Measurements from ENCODE around the gene VGF.
A peak's percentile ranks its signal among the peaks of the same experiment; 100 is the strongest.

VGF gene

DNA sequence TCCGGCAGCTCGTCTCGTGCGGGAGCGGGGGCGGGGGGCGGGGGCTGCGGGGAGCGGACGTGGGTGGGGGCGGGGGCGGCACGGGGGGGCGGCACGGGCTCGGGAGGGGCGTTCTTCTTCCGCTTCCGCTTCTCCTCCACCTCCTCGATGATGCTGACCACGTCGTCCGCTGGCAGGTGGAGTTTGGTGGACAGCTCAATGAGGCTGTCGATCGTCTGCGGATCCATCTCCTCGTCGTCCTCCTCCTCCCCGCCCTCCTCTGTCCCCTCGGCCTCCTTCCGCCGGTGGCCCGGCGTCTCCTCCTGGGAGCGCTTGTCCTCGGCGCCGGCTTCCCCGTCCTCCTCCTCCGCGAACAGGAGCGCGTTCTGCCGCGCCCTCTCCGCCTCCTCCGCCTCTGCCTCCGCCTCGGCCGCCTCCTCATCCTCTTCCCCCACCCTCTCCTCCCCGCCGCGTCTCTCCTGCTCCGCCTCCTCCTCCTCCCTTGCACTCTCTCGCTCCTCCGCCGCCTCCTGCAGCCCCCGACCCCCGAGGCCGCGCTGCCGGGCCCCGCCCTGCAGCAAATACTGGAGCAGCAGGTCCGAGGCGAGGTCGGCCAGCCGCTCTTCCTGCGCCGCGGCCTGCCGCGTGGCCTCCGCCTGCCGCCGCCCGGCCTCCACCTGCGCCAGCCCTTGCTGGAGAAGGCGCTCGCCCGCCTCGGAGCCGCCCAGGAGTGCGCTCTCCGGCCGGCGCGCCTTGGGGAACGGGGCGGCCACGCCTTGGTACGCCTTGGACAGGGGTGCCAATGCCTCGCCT is 1.9 kb downstream of the VGF start:
- H3K18ac ChIP-seq (ENCODE audit: low read length) = no peak overlapping the region
- peak overlapping the region; percentile 65 for H4K91ac ChIP-seq (ENCODE audit: low read depth, low read length)
- no CpG with 5 or more reads among the region's 92 CpGs for WGBS (ENCODE audit: extremely low coverage, insufficient coverage, insufficient read length)
- H2BK5ac ChIP-seq (ENCODE audit: low read depth, low read length, poor library complexity) = no peak overlapping the region
- peaks cover 51 to 68% of the 10 kb centered on the region in 2 experiments for H3K4me1 ChIP-seq (ENCODE audit: control insufficient read depth in 1 of 2, insufficient read depth in 2 of 2, low read length in 2 of 2)
- H3K79me2 ChIP-seq (ENCODE audit: control insufficient read depth, insufficient read depth, low read length, poor library complexity) = no peaks in the 10 kb centered on the region
- no peak overlapping the region for H2BK120ac ChIP-seq (ENCODE audit: insufficient read depth, low read length, poor library complexity)
- peak overlapping the region; percentile 90 for H3K27ac ChIP-seq (ENCODE audit: low read depth, low read length)
- H2BK12ac ChIP-seq (ENCODE audit: low read length) = no peak overlapping the region
- H3K36me3 ChIP-seq (ENCODE audit: control insufficient read depth in 1 of 2, insufficient read depth in 2 of 2, low read length in 2 of 2) = peaks cover 14% of the 10 kb centered on the region in 2 experiments
- peak; percentile 22 to 41 for DNase-seq
- peaks cover 14% of the 10 kb centered on the region for H3K79me1 ChIP-seq (ENCODE audit: low read length)
- no peak overlapping the region for H4K12ac ChIP-seq (ENCODE audit: low read depth, low read length)
- no peaks in the 10 kb centered on the region for H3K9me3 ChIP-seq (ENCODE audit: insufficient read depth, low read depth, low read length)
- no peak overlapping the region for H3K23ac ChIP-seq (ENCODE audit: low read length)
- no peak overlapping the region for H4K8ac ChIP-seq (ENCODE audit: low read depth, low read length)
- no peak overlapping the region for H2AK5ac ChIP-seq (ENCODE audit: low read length)
- peaks cover 9% of the 10 kb centered on the region for H3K27me3 ChIP-seq (ENCODE audit: insufficient read depth, low read length)
- no peak overlapping the region for H3K14ac ChIP-seq (ENCODE audit: low read length)
- H3K4me3 ChIP-seq (ENCODE audit: low read depth, low read length) = peak overlapping the region; percentile 65
- H2AFZ ChIP-seq (ENCODE audit: insufficient read depth, low read length, poor library complexity) = no peak overlapping the region
- no peak overlapping the region for H3K4ac ChIP-seq (ENCODE audit: low read depth, low read length)
- no peak overlapping the region for H3K9ac ChIP-seq (ENCODE audit: low read length)
- H3K4me2 ChIP-seq (ENCODE audit: low read length) = peak overlapping the region; percentile 90

DNA sequence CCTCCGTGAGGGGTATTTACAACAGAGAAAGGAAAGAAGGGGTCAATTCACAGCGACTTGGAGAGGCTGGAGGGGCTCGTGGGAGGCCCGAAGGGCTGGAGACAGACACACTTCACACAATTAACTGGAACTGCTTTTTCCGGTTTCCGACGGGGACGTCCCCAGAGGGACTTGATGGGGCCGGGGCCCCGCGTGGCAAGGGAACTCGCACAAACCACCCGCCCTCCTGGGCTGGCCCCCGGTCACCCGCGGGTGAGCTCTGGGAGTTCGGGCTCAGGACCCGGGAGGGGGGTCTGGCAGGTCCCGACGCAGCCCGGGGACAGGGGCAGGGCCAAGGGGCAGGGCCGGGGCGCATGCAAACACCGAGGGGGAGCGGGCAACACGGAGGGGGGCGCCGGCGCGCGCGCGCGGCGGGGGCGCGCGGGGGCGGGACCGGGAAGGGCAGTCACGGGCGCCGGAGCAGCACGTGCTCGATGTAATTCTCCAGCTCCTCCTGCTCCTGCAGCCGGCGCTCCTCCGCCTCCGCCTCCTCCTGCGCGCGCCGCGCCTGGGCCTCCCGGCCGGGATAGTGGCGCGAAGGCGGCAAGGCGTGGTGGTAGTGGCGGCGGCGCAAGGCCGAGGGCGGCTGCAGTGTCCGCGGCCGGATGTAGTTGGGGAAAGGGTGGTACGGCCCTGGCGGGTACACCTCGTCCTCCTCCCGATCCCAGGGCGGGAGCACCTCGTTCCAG is 2.7 kb downstream of the VGF start:
- H3K36me3 ChIP-seq (ENCODE audit: control insufficient read depth in 1 of 2, insufficient read depth in 2 of 2, low read length in 2 of 2) = peaks cover 15 to 19% of the 10 kb centered on the region in 2 experiments
- DNase-seq = peak; percentile 57 to 70
- H3K4ac ChIP-seq (ENCODE audit: low read depth, low read length) = peak overlapping the region; percentile 16
- peaks cover 9% of the 10 kb centered on the region for H3K27me3 ChIP-seq (ENCODE audit: insufficient read depth, low read length)
- peak overlapping the region; percentile 65 for H4K91ac ChIP-seq (ENCODE audit: low read depth, low read length)
- peaks cover 51 to 65% of the 10 kb centered on the region in 2 experiments for H3K4me1 ChIP-seq (ENCODE audit: control insufficient read depth in 1 of 2, insufficient read depth in 2 of 2, low read length in 2 of 2)
- peak overlapping the region; percentile 90 for H3K4me2 ChIP-seq (ENCODE audit: low read length)
- H3K9me3 ChIP-seq (ENCODE audit: insufficient read depth, low read depth, low read length) = no peaks in the 10 kb centered on the region
- WGBS (ENCODE audit: extremely low coverage, insufficient coverage, insufficient read length) = no CpG with 5 or more reads among the region's 74 CpGs
- H3K14ac ChIP-seq (ENCODE audit: low read length) = peak overlapping the region; percentile 76
- H2BK5ac ChIP-seq (ENCODE audit: low read depth, low read length, poor library complexity) = peak overlapping the region; percentile 70
- H3K27ac ChIP-seq (ENCODE audit: low read depth, low read length) = peak overlapping the region; percentile 90
- H2AFZ ChIP-seq (ENCODE audit: insufficient read depth, low read length, poor library complexity) = peak overlapping the region; percentile 57
- H4K8ac ChIP-seq (ENCODE audit: low read depth, low read length) = peak overlapping the region; percentile 79
- peak overlapping the region; percentile 19 for H3K9ac ChIP-seq (ENCODE audit: low read length)
- H3K23ac ChIP-seq (ENCODE audit: low read length) = no peak overlapping the region
- peak overlapping the region; percentile 66 for H3K18ac ChIP-seq (ENCODE audit: low read length)
- H3K4me3 ChIP-seq (ENCODE audit: low read depth, low read length) = peak overlapping the region; percentile 71
- H3K79me2 ChIP-seq (ENCODE audit: control insufficient read depth, insufficient read depth, low read length, poor library complexity) = no peaks in the 10 kb centered on the region
- H2AK5ac ChIP-seq (ENCODE audit: low read length) = no peak overlapping the region
- peaks cover 14% of the 10 kb centered on the region for H3K79me1 ChIP-seq (ENCODE audit: low read length)
- H4K12ac ChIP-seq (ENCODE audit: low read depth, low read length) = no peak overlapping the region
- H2BK12ac ChIP-seq (ENCODE audit: low read length) = no peak overlapping the region
- H2BK120ac ChIP-seq (ENCODE audit: insufficient read depth, low read length, poor library complexity) = peak overlapping the region; percentile 34

DNA sequence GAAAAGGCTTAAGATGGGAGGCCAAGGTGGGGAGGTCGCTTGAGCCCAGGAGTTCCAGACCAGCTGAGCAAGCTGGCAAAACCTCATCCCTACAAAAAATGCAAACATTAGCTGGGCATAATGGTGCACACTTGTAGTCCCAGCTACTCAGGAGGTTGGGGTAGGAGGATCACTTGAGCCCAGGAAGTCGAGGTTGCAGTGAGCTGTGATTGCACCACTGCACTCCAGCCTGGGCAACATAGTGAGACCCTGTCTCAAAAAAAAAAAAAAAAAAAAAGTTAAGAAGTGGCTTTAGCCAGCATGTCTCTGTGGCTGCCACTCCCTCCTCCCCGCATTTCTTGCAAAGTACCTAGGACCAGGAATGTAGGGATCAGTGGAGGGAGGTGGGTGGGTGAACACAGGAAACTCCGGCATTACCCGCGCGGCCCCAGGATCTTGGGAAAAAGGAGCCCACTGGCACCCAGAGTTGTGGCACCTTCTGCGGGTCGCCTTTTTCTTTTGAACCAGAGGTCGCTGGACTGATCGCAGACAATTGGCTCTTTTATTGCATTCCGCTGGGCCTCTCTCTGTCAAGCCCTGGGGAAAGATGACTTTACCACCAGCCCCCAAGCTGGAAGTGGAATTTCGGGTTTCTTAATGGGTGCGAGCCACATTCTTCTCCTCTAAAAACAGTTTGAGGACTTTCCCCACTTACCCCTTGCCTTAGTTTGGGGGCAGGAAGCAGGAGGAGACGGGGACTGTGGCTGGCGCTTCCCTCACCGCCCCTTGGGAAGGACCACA is 3.5 kb downstream of the VGF start:
- H3K4me3 ChIP-seq (ENCODE audit: low read depth, low read length) = no peak overlapping the region
- peak overlapping the region; percentile 9 for H3K18ac ChIP-seq (ENCODE audit: low read length)
- H4K8ac ChIP-seq (ENCODE audit: low read depth, low read length) = peak overlapping the region; percentile 30
- H3K27ac ChIP-seq (ENCODE audit: low read depth, low read length) = peak overlapping the region; percentile 90
- DNase-seq = peak; percentile 21 to 57
- no peaks in the 10 kb centered on the region for H3K79me2 ChIP-seq (ENCODE audit: control insufficient read depth, insufficient read depth, low read length, poor library complexity)
- no peak overlapping the region for H2AFZ ChIP-seq (ENCODE audit: insufficient read depth, low read length, poor library complexity)
- H3K4me2 ChIP-seq (ENCODE audit: low read length) = peak overlapping the region; percentile 90
- peaks cover 14% of the 10 kb centered on the region for H3K79me1 ChIP-seq (ENCODE audit: low read length)
- no peak overlapping the region for H3K14ac ChIP-seq (ENCODE audit: low read length)
- no peak overlapping the region for H4K12ac ChIP-seq (ENCODE audit: low read depth, low read length)
- no peak overlapping the region for H3K4ac ChIP-seq (ENCODE audit: low read depth, low read length)
- peak overlapping the region; percentile 27 for H2BK120ac ChIP-seq (ENCODE audit: insufficient read depth, low read length, poor library complexity)
- no peaks in the 10 kb centered on the region for H3K9me3 ChIP-seq (ENCODE audit: insufficient read depth, low read depth, low read length)
- no peak overlapping the region for H2AK5ac ChIP-seq (ENCODE audit: low read length)
- no CpG with 5 or more reads among the region's 17 CpGs for WGBS (ENCODE audit: extremely low coverage, insufficient coverage, insufficient read length)
- H3K27me3 ChIP-seq (ENCODE audit: insufficient read depth, low read length) = peaks cover 7% of the 10 kb centered on the region
- H4K91ac ChIP-seq (ENCODE audit: low read depth, low read length) = peak overlapping the region; percentile 53
- no peak overlapping the region for H3K23ac ChIP-seq (ENCODE audit: low read length)
- H3K9ac ChIP-seq (ENCODE audit: low read length) = no peak overlapping the region
- peak overlapping the region; percentile 37 for H2BK12ac ChIP-seq (ENCODE audit: low read length)
- H3K4me1 ChIP-seq (ENCODE audit: control insufficient read depth in 1 of 2, insufficient read depth in 2 of 2, low read length in 2 of 2) = peaks cover 54 to 68% of the 10 kb centered on the region in 2 experiments
- H2BK5ac ChIP-seq (ENCODE audit: low read depth, low read length, poor library complexity) = peak overlapping the region; percentile 54
- H3K36me3 ChIP-seq (ENCODE audit: control insufficient read depth in 1 of 2, insufficient read depth in 2 of 2, low read length in 2 of 2) = peaks cover 15 to 19% of the 10 kb centered on the region in 2 experiments

DNA sequence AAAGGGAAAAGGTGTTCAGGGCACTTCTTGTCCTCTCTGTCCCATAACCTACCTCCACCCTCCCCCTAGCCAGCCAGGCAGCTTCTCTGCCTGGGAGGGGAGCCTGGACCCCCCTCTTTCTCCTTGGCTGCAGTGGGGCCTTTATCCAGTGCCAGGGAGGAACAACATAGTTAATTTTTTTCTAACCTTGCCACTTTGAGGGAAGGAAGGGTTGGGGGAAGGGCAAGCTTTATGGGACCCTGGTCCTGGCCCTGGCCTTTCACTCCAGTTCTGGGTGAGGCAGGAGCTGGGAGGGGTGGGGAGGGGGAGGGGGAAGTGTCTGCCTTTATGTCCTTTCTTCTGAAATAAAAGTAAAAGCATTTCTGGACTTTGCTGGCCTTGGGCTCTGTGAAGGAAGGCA is 4.5 kb downstream of the VGF start:
- peak overlapping the region; percentile 18 for H2BK5ac ChIP-seq (ENCODE audit: low read depth, low read length, poor library complexity)
- no peak overlapping the region for H3K4me3 ChIP-seq (ENCODE audit: low read depth, low read length)
- peaks cover 56 to 71% of the 10 kb centered on the region in 2 experiments for H3K4me1 ChIP-seq (ENCODE audit: control insufficient read depth in 1 of 2, insufficient read depth in 2 of 2, low read length in 2 of 2)
- H3K27ac ChIP-seq (ENCODE audit: low read depth, low read length) = peak overlapping the region; percentile 90
- H3K9me3 ChIP-seq (ENCODE audit: insufficient read depth, low read depth, low read length) = no peaks in the 10 kb centered on the region
- no peak for DNase-seq
- no peak overlapping the region for H2AFZ ChIP-seq (ENCODE audit: insufficient read depth, low read length, poor library complexity)
- no peak overlapping the region for H2AK5ac ChIP-seq (ENCODE audit: low read length)
- H2BK12ac ChIP-seq (ENCODE audit: low read length) = peak overlapping the region; percentile 20
- no peak overlapping the region for H4K12ac ChIP-seq (ENCODE audit: low read depth, low read length)
- no peak overlapping the region for H4K8ac ChIP-seq (ENCODE audit: low read depth, low read length)
- H3K79me2 ChIP-seq (ENCODE audit: control insufficient read depth, insufficient read depth, low read length, poor library complexity) = no peaks in the 10 kb centered on the region
- H3K36me3 ChIP-seq (ENCODE audit: control insufficient read depth in 1 of 2, insufficient read depth in 2 of 2, low read length in 2 of 2) = peaks cover 15 to 19% of the 10 kb centered on the region in 2 experiments
- H3K4ac ChIP-seq (ENCODE audit: low read depth, low read length) = peak overlapping the region; percentile 30
- peak overlapping the region; percentile 29 for H4K91ac ChIP-seq (ENCODE audit: low read depth, low read length)
- no peak overlapping the region for H3K14ac ChIP-seq (ENCODE audit: low read length)
- H3K23ac ChIP-seq (ENCODE audit: low read length) = no peak overlapping the region
- H3K18ac ChIP-seq (ENCODE audit: low read length) = no peak overlapping the region
- H3K9ac ChIP-seq (ENCODE audit: low read length) = no peak overlapping the region
- H2BK120ac ChIP-seq (ENCODE audit: insufficient read depth, low read length, poor library complexity) = peak overlapping the region; percentile 18
- peaks cover 17% of the 10 kb centered on the region for H3K79me1 ChIP-seq (ENCODE audit: low read length)
- H3K27me3 ChIP-seq (ENCODE audit: insufficient read depth, low read length) = peaks cover 2% of the 10 kb centered on the region
- H3K4me2 ChIP-seq (ENCODE audit: low read length) = no peak overlapping the region

Data from trophoblast cell (in vitro differentiated cells and primary cell).